GM12878 (cell line): ENCODE measurements around the gene OSBPL2. TPM values are rescaled to one million over a fixed set of nuclear protein-coding genes. Genes with fewer than 3 reads are reported as not detected.

Experiments used
- BCL11A ChIP-seq: IDR thresholded peaks from 2 replicates; pipeline ENCODE4 v1.6.1; 2011; ENCODE audit warnings: low read depth, low read length
- EGR1 ChIP-seq, 2 experiments: IDR thresholded peaks; 1 replicate in 1 of 2; 2 replicates in 1 of 2; pipeline ENCODE4 v1.6.1; 2011 to 2012; ENCODE audit warnings: low read depth in 2 of 2, low read length in 2 of 2, borderline replicate concordance in 1 of 2, mild to moderate bottlenecking in 1 of 2, moderate library complexity in 1 of 2
- FOS ChIP-seq: IDR thresholded peaks from 3 replicates; pipeline ENCODE4 v1.6.1; 2011; ENCODE audit warnings: borderline replicate concordance; ENCODE audit not compliant: insufficient read length; ENCODE audit errors: extremely low read depth
- WRNIP1 ChIP-seq: IDR thresholded peaks from 2 replicates; pipeline ENCODE4 v1.6.1; 2011; ENCODE audit warnings: low read depth, low read length, improper control_type of control experiment, borderline replicate concordance
- polyA plus RNA-seq, 11 experiments: library from polyadenylated mRNA; depleted of rRNA in 4 of 11; unstranded in 6 of 11; stranded (reverse) in 5 of 11; fragments of >200 nt; fragmentation: Nextera tagmentation in 4 of 11; fragmentation: Illumina TruSeq in 1 of 11; extraction: Ambion mirVana in 4 of 11; extraction: Trizol in 1 of 11; gene quantifications; 1 replicate in 1 of 11; 2 replicates in 10 of 11; pipeline versions ENCODE4 v1.2.1 to v1.2.3, GENCODE V29; 2011 to 2016; ENCODE audit warnings: inconsistent platforms in 2 of 11, missing spikeins in 2 of 11, low read depth in 1 of 11
- total RNA-seq, 4 experiments: library from RNA; depleted of rRNA in 3 of 4; stranded (reverse); fragments of >200 nt in 3 of 4; fragmentation: Illumina TruSeq in 1 of 4; extraction: Trizol in 1 of 4; gene quantifications; 2 replicates each; pipeline versions ENCODE4 v1.2.1 to v1.2.3, GENCODE V29; 2013 to 2021
- TF ChIP-seq, protein P1 (sequence below): IDR thresholded peaks from 2 replicates; pipeline ENCODE4 v1.6.1; 2012; ENCODE audit warnings: improper control_type of control experiment, low read depth, low read length; ENCODE audit not compliant: insufficient replicate concordance
- TF ChIP-seq, protein P2 (sequence below): IDR thresholded peaks from 2 replicates; pipeline ENCODE4 v1.6.1; 2012; ENCODE audit warnings: mild to moderate bottlenecking, low read depth, low read length
- TF ChIP-seq, protein P3 (sequence below): fragments of 450-650 bp; IDR thresholded peaks from 2 replicates; pipeline ENCODE4 v1.6.1; 2017; ENCODE audit warnings: mild to moderate bottlenecking, moderate library complexity
- TF ChIP-seq, protein P4 (sequence below): fragments of 450-650 bp; IDR thresholded peaks from 2 replicates; pipeline ENCODE4 v1.6.1; 2016; ENCODE audit warnings: mild to moderate bottlenecking, moderate library complexity, borderline replicate concordance

The OSBPL2 gene
- total and polyA plus RNA-seq, 10 of the 15 experiments (the other 5 are each of a cell fraction or from before 2014, with no cell fraction given), result 2.8 to 22.3 (median 14.7) TPM

DNA sequence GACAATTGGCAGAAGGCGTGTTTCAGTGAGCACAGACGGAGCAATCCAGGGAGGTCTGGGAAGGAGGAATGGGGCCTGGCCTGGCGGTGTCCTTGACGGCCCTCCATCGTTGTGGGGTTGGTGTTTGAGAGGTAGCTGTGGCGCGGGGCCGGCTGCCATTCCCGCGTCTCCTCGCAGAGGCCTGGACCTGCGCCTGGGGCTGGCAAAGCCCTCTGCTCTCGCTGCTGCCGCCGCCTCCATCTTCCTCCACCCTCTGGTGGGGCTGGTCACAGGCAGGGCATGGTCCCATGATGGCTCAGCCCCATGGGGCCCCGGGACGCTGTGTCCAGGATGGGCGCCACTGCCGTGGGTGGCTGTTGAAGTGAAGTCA, 7.6 kb downstream of the OSBPL2 start (continued):
- TF ChIP-seq, protein P1, sequence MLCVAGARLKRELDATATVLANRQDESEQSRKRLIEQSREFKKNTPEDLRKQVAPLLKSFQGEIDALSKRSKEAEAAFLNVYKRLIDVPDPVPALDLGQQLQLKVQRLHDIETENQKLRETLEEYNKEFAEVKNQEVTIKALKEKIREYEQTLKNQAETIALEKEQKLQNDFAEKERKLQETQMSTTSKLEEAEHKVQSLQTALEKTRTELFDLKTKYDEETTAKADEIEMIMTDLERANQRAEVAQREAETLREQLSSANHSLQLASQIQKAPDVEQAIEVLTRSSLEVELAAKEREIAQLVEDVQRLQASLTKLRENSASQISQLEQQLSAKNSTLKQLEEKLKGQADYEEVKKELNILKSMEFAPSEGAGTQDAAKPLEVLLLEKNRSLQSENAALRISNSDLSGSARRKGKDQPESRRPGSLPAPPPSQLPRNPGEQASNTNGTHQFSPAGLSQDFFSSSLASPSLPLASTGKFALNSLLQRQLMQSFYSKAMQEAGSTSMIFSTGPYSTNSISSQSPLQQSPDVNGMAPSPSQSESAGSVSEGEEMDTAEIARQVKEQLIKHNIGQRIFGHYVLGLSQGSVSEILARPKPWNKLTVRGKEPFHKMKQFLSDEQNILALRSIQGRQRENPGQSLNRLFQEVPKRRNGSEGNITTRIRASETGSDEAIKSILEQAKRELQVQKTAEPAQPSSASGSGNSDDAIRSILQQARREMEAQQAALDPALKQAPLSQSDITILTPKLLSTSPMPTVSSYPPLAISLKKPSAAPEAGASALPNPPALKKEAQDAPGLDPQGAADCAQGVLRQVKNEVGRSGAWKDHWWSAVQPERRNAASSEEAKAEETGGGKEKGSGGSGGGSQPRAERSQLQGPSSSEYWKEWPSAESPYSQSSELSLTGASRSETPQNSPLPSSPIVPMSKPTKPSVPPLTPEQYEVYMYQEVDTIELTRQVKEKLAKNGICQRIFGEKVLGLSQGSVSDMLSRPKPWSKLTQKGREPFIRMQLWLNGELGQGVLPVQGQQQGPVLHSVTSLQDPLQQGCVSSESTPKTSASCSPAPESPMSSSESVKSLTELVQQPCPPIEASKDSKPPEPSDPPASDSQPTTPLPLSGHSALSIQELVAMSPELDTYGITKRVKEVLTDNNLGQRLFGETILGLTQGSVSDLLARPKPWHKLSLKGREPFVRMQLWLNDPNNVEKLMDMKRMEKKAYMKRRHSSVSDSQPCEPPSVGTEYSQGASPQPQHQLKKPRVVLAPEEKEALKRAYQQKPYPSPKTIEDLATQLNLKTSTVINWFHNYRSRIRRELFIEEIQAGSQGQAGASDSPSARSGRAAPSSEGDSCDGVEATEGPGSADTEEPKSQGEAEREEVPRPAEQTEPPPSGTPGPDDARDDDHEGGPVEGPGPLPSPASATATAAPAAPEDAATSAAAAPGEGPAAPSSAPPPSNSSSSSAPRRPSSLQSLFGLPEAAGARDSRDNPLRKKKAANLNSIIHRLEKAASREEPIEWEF, result no peak
- TF ChIP-seq EGR1 (IDR thresholded peaks at IDR 0.05; ENCODE audit: borderline replicate concordance in 1 of 2, low read depth in 2 of 2, low read length in 2 of 2) (no peak), BCL11A (no peak), FOS (no peak), WRNIP1 (no peak)
- TF ChIP-seq, protein P2, sequence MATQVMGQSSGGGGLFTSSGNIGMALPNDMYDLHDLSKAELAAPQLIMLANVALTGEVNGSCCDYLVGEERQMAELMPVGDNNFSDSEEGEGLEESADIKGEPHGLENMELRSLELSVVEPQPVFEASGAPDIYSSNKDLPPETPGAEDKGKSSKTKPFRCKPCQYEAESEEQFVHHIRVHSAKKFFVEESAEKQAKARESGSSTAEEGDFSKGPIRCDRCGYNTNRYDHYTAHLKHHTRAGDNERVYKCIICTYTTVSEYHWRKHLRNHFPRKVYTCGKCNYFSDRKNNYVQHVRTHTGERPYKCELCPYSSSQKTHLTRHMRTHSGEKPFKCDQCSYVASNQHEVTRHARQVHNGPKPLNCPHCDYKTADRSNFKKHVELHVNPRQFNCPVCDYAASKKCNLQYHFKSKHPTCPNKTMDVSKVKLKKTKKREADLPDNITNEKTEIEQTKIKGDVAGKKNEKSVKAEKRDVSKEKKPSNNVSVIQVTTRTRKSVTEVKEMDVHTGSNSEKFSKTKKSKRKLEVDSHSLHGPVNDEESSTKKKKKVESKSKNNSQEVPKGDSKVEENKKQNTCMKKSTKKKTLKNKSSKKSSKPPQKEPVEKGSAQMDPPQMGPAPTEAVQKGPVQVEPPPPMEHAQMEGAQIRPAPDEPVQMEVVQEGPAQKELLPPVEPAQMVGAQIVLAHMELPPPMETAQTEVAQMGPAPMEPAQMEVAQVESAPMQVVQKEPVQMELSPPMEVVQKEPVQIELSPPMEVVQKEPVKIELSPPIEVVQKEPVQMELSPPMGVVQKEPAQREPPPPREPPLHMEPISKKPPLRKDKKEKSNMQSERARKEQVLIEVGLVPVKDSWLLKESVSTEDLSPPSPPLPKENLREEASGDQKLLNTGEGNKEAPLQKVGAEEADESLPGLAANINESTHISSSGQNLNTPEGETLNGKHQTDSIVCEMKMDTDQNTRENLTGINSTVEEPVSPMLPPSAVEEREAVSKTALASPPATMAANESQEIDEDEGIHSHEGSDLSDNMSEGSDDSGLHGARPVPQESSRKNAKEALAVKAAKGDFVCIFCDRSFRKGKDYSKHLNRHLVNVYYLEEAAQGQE, result no peak
- TF ChIP-seq, protein P3, sequence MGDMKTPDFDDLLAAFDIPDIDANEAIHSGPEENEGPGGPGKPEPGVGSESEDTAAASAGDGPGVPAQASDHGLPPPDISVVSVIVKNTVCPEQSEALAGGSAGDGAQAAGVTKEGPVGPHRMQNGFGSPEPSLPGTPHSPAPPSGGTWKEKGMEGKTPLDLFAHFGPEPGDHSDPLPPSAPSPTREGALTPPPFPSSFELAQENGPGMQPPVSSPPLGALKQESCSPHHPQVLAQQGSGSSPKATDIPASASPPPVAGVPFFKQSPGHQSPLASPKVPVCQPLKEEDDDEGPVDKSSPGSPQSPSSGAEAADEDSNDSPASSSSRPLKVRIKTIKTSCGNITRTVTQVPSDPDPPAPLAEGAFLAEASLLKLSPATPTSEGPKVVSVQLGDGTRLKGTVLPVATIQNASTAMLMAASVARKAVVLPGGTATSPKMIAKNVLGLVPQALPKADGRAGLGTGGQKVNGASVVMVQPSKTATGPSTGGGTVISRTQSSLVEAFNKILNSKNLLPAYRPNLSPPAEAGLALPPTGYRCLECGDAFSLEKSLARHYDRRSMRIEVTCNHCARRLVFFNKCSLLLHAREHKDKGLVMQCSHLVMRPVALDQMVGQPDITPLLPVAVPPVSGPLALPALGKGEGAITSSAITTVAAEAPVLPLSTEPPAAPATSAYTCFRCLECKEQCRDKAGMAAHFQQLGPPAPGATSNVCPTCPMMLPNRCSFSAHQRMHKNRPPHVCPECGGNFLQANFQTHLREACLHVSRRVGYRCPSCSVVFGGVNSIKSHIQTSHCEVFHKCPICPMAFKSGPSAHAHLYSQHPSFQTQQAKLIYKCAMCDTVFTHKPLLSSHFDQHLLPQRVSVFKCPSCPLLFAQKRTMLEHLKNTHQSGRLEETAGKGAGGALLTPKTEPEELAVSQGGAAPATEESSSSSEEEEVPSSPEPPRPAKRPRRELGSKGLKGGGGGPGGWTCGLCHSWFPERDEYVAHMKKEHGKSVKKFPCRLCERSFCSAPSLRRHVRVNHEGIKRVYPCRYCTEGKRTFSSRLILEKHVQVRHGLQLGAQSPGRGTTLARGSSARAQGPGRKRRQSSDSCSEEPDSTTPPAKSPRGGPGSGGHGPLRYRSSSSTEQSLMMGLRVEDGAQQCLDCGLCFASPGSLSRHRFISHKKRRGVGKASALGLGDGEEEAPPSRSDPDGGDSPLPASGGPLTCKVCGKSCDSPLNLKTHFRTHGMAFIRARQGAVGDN, result no peak
- TF ChIP-seq, protein P4, sequence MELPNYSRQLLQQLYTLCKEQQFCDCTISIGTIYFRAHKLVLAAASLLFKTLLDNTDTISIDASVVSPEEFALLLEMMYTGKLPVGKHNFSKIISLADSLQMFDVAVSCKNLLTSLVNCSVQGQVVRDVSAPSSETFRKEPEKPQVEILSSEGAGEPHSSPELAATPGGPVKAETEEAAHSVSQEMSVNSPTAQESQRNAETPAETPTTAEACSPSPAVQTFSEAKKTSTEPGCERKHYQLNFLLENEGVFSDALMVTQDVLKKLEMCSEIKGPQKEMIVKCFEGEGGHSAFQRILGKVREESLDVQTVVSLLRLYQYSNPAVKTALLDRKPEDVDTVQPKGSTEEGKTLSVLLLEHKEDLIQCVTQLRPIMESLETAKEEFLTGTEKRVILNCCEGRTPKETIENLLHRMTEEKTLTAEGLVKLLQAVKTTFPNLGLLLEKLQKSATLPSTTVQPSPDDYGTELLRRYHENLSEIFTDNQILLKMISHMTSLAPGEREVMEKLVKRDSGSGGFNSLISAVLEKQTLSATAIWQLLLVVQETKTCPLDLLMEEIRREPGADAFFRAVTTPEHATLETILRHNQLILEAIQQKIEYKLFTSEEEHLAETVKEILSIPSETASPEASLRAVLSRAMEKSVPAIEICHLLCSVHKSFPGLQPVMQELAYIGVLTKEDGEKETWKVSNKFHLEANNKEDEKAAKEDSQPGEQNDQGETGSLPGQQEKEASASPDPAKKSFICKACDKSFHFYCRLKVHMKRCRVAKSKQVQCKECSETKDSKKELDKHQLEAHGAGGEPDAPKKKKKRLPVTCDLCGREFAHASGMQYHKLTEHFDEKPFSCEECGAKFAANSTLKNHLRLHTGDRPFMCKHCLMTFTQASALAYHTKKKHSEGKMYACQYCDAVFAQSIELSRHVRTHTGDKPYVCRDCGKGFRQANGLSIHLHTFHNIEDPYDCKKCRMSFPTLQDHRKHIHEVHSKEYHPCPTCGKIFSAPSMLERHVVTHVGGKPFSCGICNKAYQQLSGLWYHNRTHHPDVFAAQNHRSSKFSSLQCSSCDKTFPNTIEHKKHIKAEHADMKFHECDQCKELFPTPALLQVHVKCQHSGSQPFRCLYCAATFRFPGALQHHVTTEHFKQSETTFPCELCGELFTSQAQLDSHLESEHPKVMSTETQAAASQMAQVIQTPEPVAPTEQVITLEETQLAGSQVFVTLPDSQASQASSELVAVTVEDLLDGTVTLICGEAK, result no peak
